Bronchial epithelial cell (primary cell): Measurements from ENCODE around the gene DYNC2LI1. TPM values are rescaled to one million over a fixed set of nuclear protein-coding genes. Genes with fewer than 3 reads are reported as not detected.

Experiments used
- DNase-seq: peaks from one replicate; pipeline ENCODE4 v3.0.0-alpha.2; 2010; ENCODE audit warnings: low read depth
- FAIRE-seq: peaks from 2 replicates; lab custom pipeline; 2011; peaks lifted over from hg19 to GRCh38; lab: Jason Lieb, UNC
- H3K27me3 ChIP-seq: 2 replicates; pipeline ENCODE4 v1.5.1; 2011; ENCODE audit warnings: low read length; ENCODE audit not compliant: control insufficient read depth, insufficient read depth
- H3K36me3 ChIP-seq: 2 replicates; pipeline ENCODE4 v1.5.1; 2011; ENCODE audit warnings: low read length; ENCODE audit not compliant: control insufficient read depth, insufficient read depth
- H3K4me3 ChIP-seq: 2 replicates; pipeline ENCODE4 v1.5.1; 2011; ENCODE audit warnings: mild to moderate bottlenecking, low read depth, low read length, control low read depth
- total RNA-seq: library from RNA; depleted of rRNA; stranded (reverse); fragments of >200 nt; gene quantifications from 2 replicates; pipeline ENCODE4 v1.2.1, GENCODE V29; 2014
- TF ChIP-seq, protein P1 (sequence below): IDR thresholded peaks from 2 replicates; pipeline ENCODE4 v1.5.1; 2011; ENCODE audit warnings: mild to moderate bottlenecking, moderate library complexity, low read length, control low read depth, inconsistent platforms; ENCODE audit not compliant: insufficient read depth, severe bottlenecking

The DYNC2LI1 gene
- total RNA-seq, 1 donor from 2014 or later = 8.2 TPM

DNA sequence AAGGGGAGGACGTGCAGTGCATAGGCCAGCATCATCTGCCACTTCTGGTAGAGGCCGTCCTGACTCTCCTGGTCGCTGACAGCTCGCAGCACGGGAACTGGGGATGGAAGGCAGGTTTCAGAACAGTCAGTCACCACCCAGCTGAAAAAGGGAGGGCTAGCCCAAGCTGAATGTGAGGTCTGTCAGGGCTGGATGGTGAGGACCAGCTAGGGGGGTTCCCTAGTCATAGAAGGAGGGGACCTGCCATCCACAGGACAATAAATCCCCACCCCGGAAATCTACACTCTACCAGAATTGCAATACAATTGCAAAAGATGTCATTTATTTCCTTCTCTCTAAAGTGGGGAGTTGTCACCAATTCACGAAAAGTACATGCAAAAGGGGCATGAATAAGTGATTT lies 49.0 kb downstream of the DYNC2LI1 start:
- FAIRE-seq (peak; percentile 55), DNase-seq (no peak)
- TF ChIP-seq, protein P1, sequence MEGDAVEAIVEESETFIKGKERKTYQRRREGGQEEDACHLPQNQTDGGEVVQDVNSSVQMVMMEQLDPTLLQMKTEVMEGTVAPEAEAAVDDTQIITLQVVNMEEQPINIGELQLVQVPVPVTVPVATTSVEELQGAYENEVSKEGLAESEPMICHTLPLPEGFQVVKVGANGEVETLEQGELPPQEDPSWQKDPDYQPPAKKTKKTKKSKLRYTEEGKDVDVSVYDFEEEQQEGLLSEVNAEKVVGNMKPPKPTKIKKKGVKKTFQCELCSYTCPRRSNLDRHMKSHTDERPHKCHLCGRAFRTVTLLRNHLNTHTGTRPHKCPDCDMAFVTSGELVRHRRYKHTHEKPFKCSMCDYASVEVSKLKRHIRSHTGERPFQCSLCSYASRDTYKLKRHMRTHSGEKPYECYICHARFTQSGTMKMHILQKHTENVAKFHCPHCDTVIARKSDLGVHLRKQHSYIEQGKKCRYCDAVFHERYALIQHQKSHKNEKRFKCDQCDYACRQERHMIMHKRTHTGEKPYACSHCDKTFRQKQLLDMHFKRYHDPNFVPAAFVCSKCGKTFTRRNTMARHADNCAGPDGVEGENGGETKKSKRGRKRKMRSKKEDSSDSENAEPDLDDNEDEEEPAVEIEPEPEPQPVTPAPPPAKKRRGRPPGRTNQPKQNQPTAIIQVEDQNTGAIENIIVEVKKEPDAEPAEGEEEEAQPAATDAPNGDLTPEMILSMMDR = no peak
- no peaks in the 10 kb centered on the region for H3K27me3 ChIP-seq
- H3K4me3 ChIP-seq = no peak overlapping the region
- H3K36me3 ChIP-seq = no peaks in the 10 kb centered on the region

DNA sequence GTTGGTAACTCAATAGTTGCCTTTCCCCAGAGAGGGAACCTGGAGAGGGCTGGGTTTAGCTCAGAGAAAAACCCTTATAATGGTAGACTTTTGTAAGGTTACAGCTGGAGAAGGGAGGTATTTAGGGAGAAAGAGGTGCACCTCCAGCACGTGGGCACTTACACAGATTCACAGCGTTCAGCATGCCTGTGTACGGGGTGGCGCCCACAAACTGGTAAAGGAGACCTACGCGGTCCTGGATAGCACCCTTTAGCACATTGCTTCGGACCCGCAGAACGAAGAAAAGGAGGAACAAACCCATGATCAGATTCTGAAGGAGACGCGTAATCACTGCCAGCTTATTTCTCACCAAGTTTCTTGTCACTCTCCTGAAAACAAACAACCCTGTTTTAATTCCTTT lies 49.9 kb downstream of the DYNC2LI1 start:
- H3K36me3 ChIP-seq = no peaks in the 10 kb centered on the region
- no peaks in the 10 kb centered on the region for H3K27me3 ChIP-seq
- TF ChIP-seq, protein P1 = no peak
- DNase-seq (no peak), FAIRE-seq (no peak)
- H3K4me3 ChIP-seq = no peak overlapping the region

DNA sequence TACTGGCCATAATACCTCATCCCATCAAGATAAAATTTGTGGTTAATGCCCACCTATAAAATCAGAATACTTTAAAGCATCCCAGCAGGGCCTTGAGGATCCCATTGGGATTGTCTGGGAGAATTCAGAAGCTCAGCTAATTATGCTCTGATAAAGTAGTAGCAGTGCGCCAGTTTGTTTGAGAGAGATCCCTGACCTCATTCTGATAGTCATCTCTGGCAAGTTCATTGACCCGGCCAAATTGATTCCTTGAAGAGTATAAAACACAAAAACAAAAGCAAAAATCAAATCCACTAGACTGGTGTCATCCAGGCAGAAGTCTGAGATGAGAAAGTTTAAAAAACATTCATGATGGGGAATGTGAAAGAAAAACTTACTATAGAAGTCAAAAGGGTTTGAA lies 50.7 kb downstream of the DYNC2LI1 start:
- TF ChIP-seq, protein P1 = no peak
- H3K27me3 ChIP-seq = no peaks in the 10 kb centered on the region
- DNase-seq = no peak

DNA sequence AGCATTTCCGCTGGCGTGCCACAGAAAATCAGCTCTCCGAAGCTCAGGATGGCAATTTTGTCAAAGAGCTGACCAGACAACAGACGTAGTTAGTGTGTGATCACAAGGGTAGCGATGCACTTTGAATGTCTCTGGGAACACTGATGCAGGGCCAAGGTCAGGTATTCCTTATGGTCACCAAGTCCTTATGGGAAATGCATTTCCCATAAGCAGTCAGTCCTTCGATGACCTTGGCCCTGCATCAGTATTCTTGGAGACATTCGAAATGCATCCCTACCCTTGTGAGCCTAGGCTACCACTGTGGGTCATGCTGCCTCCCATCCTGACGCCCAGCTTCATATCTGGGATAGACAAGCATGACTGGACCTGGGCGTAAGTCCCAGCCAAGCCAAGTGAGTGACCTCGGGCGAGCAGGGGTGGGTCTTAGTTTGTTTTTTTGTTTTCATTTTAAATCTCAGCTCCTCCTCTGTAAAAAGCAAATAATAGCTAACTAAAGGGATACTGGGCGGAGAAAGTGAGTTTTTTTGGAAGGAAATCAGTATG lies 51.2 kb downstream of the DYNC2LI1 start:
- no peak for DNase-seq
- Histone ChIP-seq H3K4me3 (no peak overlapping the region), H3K36me3 (no peaks in the 10 kb centered on the region), H3K27me3 (no peaks in the 10 kb centered on the region)
- TF ChIP-seq, protein P1 = no peak
- no peak for FAIRE-seq

More for the DNA sequence above, 50.7 kb downstream of the DYNC2LI1 start:
- no peak for FAIRE-seq
- Histone ChIP-seq H3K36me3 (no peaks in the 10 kb centered on the region), H3K4me3 (no peak overlapping the region)

DNA sequence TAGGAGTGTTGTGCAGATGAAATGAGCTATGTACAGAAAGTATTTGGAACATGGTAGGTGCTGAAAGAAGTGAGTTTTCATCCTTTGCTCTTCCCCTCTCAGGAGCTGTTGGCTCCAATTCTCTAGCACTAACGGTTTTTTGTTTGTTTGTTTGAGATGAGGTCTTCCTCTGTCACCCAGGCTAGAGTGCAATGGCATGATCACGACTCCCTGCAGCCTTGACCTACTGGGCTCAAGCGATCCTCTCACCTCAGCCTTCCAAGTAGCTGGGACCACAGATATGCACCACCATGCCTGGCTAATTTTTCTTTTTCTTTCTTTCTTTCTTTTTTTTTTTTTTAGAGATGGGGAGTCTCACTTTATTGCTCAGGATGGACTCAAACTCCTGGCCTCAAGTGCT lies 52.0 kb downstream of the DYNC2LI1 start:
- FAIRE-seq (no peak), DNase-seq (no peak)
- Histone ChIP-seq H3K27me3 (peaks cover 1% of the 10 kb centered on the region), H3K4me3 (no peak overlapping the region), H3K36me3 (no peaks in the 10 kb centered on the region)
- TF ChIP-seq, protein P1 = no peak
